ENCODE data around the gene SLC19A2.
"Not testable (repeated sequence)": the region's sequence is repeated elsewhere in the genome, so short reads cannot be mapped to it uniquely, and the experiment has no call there.

The SLC19A2 gene, protein sequence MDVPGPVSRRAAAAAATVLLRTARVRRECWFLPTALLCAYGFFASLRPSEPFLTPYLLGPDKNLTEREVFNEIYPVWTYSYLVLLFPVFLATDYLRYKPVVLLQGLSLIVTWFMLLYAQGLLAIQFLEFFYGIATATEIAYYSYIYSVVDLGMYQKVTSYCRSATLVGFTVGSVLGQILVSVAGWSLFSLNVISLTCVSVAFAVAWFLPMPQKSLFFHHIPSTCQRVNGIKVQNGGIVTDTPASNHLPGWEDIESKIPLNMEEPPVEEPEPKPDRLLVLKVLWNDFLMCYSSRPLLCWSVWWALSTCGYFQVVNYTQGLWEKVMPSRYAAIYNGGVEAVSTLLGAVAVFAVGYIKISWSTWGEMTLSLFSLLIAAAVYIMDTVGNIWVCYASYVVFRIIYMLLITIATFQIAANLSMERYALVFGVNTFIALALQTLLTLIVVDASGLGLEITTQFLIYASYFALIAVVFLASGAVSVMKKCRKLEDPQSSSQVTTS

DNA sequence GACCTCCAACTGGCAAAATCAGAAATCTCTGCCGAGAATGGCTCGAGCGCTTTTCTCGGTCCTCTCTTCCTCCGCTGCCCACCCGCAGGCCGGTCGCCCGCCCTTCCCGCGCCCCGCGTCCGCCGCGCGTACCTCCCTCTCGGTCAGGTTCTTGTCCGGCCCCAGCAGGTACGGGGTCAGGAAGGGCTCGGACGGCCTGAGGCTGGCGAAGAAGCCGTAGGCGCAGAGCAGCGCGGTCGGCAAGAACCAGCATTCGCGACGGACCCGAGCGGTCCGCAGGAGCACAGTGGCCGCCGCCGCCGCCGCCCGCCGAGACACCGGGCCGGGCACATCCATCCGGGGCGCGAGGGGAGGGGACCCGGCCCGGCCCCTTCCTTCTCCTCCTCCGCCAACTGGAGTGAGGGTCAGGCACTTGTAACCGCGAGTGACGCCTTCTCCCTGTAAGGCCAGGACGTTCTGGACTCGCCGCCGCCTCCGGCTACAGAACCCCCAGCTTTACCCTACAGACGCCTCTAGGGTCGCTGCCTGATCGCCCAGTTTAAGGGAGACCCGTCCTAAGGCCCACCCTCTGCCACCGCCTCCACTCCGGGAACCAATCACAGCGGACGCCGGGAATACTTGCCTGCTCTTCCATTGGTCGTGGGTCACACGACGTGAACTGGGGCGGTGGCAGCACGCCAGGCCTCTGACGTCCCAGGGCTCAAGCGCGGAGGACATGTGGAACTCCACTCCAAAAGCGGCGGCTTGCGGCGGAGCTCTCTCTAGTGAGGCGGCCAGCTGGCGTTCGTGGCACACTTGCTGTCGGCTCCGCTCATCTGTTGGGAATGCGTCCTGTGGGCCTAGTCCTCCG, at the start of gene SLC19A2:
TSS of gene SLC19A2 (minus strand) at position 514 of the 850 bp plus-strand sequence. CDS start at position 336, 178 bp downstream.
- DNase-seq (ENCODE audit: low spot score) = peak; percentile 98
- in situ Hi-C loops (cut with MboI; ENCODE audit: low pct_unique_long_range_greater_than_20kb, low sequenced_read_pairs, unreplicated experiment) = no loop called here
- TF ChIP-seq CTCF (IDR thresholded peaks at IDR 0.05; ENCODE audit: extremely low read depth, insufficient read depth, missing control alignments) = peak; percentile 20

- no peak for TF ChIP-seq CTCF (IDR thresholded peaks at IDR 0.05; ENCODE audit: extremely low read depth, insufficient read depth, missing control alignments)
- no peak for DNase-seq (ENCODE audit: low spot score)
- in situ Hi-C loops (cut with MboI; ENCODE audit: low pct_unique_long_range_greater_than_20kb, low sequenced_read_pairs, unreplicated experiment) = loop anchor here (25.0 kb wide), 1 partner anchor 922 kb away; no protein-coding TSS in a partner anchor
Measured at GRCh38 chr1:169534653-169535052, 48.9 kb upstream of the SLC19A2 start.

DNA sequence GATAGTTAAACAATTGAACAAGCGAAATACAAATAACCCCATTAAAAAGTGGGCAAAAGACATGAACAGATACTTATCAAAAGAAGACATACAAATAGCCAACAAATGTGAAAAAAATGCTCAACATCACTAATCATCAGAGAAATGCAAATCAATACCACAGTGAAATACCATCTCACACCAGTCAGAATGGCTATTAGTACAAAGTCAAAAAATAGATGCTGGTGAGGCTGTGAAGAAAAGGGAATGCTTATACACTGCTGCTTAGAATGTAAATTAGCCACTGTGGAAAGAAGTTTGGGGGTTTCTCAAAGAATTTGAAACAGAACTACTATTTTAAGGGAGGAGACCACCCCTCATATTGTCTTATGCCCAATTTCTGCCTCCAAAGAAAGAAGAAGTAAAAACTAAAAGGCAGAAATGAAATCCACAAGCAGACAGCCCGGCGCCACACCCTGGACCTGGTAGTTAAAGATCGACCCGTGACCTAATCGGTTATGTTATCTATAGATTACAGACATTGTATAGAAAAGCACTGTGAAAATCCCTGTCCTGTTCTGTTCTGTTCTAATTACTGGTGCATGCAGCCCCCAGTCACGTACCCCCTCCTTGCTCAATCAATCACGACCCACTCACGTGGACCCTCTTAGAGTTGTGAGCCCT, 47.9 kb upstream of the SLC19A2 start:
- DNase-seq (ENCODE audit: low spot score) = not testable (repeated sequence)
- in situ Hi-C loops (cut with MboI; ENCODE audit: low pct_unique_long_range_greater_than_20kb, low sequenced_read_pairs, unreplicated experiment) = loop anchor here (25.0 kb wide), 1 partner anchor 921 kb away; no protein-coding TSS in a partner anchor

DNA sequence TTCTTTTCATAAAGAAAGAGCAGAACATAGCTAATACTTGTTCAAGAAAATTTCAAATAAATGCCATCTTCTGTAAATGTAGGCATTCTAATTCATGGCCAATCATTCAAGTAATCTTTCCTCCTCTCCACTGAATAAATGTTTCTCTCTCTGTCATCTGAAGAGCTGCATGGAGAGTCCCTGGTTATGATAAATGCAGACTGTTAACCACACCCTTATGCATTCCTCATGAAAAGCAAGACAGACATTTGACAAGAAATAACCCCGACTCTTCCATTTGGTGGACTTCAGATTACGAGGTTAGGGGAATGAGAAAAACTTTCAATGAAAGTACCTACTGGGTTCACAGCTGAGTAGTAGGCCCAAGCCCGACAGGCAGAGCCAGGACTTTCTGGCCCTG, 44.7 kb upstream of the SLC19A2 start:
- DNase-seq (ENCODE audit: low spot score) = no peak
- in situ Hi-C loops (cut with MboI; ENCODE audit: low pct_unique_long_range_greater_than_20kb, low sequenced_read_pairs, unreplicated experiment) = loop anchor here (25.0 kb wide), 1 partner anchor 918 kb away; no protein-coding TSS in a partner anchor
- no peak for TF ChIP-seq CTCF (IDR thresholded peaks at IDR 0.05; ENCODE audit: extremely low read depth, insufficient read depth, missing control alignments)

DNA sequence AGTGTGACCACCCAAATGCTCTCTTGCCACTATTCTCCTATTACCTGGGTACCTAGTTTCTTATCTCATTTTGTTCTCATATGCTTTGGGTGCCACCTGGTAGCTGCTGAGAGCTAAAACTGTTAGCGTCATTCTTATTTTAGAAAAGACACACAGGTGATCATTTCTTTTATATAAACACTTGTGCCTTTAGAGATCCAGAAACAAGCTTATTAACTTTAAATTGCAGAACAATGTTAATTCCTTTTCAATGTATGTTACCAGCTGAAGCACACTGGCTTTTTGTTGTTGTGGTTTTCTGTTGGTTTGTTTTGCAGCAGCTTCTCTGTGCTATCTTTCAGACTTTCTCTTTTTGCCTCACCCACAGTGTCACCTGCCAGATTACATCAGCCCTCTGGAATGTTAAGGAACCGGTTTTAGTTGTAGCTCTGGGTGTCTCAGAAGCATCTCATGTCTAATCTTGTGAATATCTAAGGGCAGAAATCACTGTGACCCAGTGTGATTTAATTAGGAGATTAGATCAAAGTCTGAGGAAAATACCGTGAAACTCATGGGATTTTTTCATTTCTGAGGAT, 43.4 kb upstream of the SLC19A2 start:
- no peak for TF ChIP-seq CTCF (IDR thresholded peaks at IDR 0.05; ENCODE audit: extremely low read depth, insufficient read depth, missing control alignments)
- DNase-seq (ENCODE audit: low spot score) = no peak
- in situ Hi-C loops (cut with MboI; ENCODE audit: low pct_unique_long_range_greater_than_20kb, low sequenced_read_pairs, unreplicated experiment) = loop anchor here (25.0 kb wide), 1 partner anchor 917 kb away; no protein-coding TSS in a partner anchor

GRCh38 chr1:169528215-169529067, 42.7 kb upstream of the SLC19A2 start:
- no peak for DNase-seq (ENCODE audit: low spot score)
- in situ Hi-C loops (cut with MboI; ENCODE audit: low pct_unique_long_range_greater_than_20kb, low sequenced_read_pairs, unreplicated experiment) = loop anchor here (25.0 kb wide), 1 partner anchor 916 kb away; no protein-coding TSS in a partner anchor
- no peak for TF ChIP-seq CTCF (IDR thresholded peaks at IDR 0.05; ENCODE audit: extremely low read depth, insufficient read depth, missing control alignments)

All from GM13977 (cell line).